Measurements from ENCODE around the gene NABP1. TPM values are rescaled to one million over a fixed set of nuclear protein-coding genes. Genes with fewer than 3 reads are reported as not detected.

Gene NABP1
- 12.2 to 13.8 TPM (median 12.5 TPM) in 5 replicates for total RNA-seq (2022; extraction: Qiagen RNA extraction; ENCODE audit: low read depth)

GRCh38 chr2:191677646-191678436 lies at the start of gene NABP1:
TSS of gene NABP1 (plus strand) at chr2:191678136. CDS start at chr2:191678615, 479 bp downstream.

Other genes starting within 250 kb of the NABP1 start
- 6.9 to 13.5 TPM (median 12.4 TPM) in 5 replicates for gene CAVIN2, start 169.0 kb downstream of the NABP1 start, total RNA-seq (2022; extraction: Qiagen RNA extraction; ENCODE audit: low read depth)

All from A549 treated with RU486 at 1 μM for 4 hours (cell line).